Karpas-422 (cell line): ENCODE results near the gene PIGO. TPM values are rescaled to one million over a fixed set of nuclear protein-coding genes. Genes with fewer than 3 reads are reported as not detected.

Experiments used
- DNase-seq: peaks from one replicate; pipeline ENCODE4 v3.0.0-alpha.2; 2015
- H2AFZ ChIP-seq: fragments of 200-600 bp; sonication (generic); 2 replicates; pipeline ENCODE4 v1.6.1; 2014; ENCODE audit warnings: antibody characterized with exemption, low read length, mixed read lengths
- H3K27ac ChIP-seq: fragments of 200-600 bp; sonication (generic); 2 replicates; pipeline ENCODE4 v1.5.1; 2014; ENCODE audit warnings: mild to moderate bottlenecking, low read length, moderate library complexity
- H3K27me3 ChIP-seq: fragments of 200-600 bp; sonication (generic); 2 replicates; pipeline ENCODE4 v1.6.1; 2014; ENCODE audit warnings: low read length, mixed read lengths
- H3K36me3 ChIP-seq: fragments of 200-600 bp; sonication (generic); 2 replicates; pipeline ENCODE4 v1.6.1; 2014; ENCODE audit warnings: low read length, mixed read lengths; ENCODE audit not compliant: insufficient read depth
- H3K4me1 ChIP-seq: fragments of 200-600 bp; sonication (generic); 2 replicates; pipeline ENCODE4 v1.6.1; 2014; ENCODE audit warnings: mild to moderate bottlenecking, low read length, mixed read lengths
- H3K4me2 ChIP-seq: fragments of 200-600 bp; sonication (generic); 2 replicates; pipeline ENCODE4 v1.6.1; 2014; ENCODE audit warnings: low read length, low read depth, mild to moderate bottlenecking; ENCODE audit not compliant: poor library complexity, severe bottlenecking
- H3K4me3 ChIP-seq: fragments of 200-600 bp; sonication (generic); 2 replicates; pipeline ENCODE4 v1.5.1; 2014; ENCODE audit warnings: mild to moderate bottlenecking, antibody characterized with exemption, low read length, mixed read lengths
- H3K79me2 ChIP-seq: fragments of 200-600 bp; sonication (generic); 2 replicates; pipeline ENCODE4 v1.6.1; 2014; ENCODE audit warnings: mild to moderate bottlenecking, low read length, mixed read lengths
- H3K9ac ChIP-seq: fragments of 200-600 bp; sonication (generic); 2 replicates; pipeline ENCODE4 v1.6.0; 2014; ENCODE audit warnings: low read length
- H3K9me2 ChIP-seq: fragments of 200-600 bp; sonication (generic), shearing (Covaris generic); replicated peaks from 2 replicates; pipeline ENCODE4 v1.6.0; 2014; ENCODE audit warnings: mild to moderate bottlenecking, low read length, moderate library complexity; ENCODE audit not compliant: insufficient read depth
- H3K9me3 ChIP-seq: fragments of 300-700, 200-600 bp; sonication (generic); 2 replicates; pipeline ENCODE4 v1.6.1; 2014; ENCODE audit warnings: low read length, mixed read lengths
- H4K20me1 ChIP-seq: fragments of 200-600 bp; sonication (generic); 2 replicates; pipeline ENCODE4 v1.6.1; 2014; ENCODE audit warnings: mild to moderate bottlenecking, antibody characterized with exemption, low read length, low read depth; ENCODE audit not compliant: insufficient read depth
- total RNA-seq: library from RNA; depleted of rRNA; stranded (reverse); fragments of >200 nt; shearing (Covaris generic); gene quantifications from 2 replicates; pipeline ENCODE4 v1.2.3, GENCODE V29; 2014; ENCODE audit warnings: low replicate concordance

Gene PIGO
- total RNA-seq, 1 experiment from 2014 or later: 25.1 TPM

GRCh38 chr9:35108946-35109575 is 12.7 kb upstream of the PIGO start:
- no peaks in the 10 kb centered on the region for H3K9me2 ChIP-seq
- no peaks in the 10 kb centered on the region for H3K79me2 ChIP-seq
- no peaks in the 10 kb centered on the region for H3K27me3 ChIP-seq
- no peaks in the 10 kb centered on the region for H3K36me3 ChIP-seq
- DNase-seq: no peak
- H2AFZ ChIP-seq: no peak overlapping the region
- H3K4me3 ChIP-seq: no peak overlapping the region
- H3K9ac ChIP-seq: no peak overlapping the region
- H3K4me1 ChIP-seq: peaks cover 21% of the 10 kb centered on the region
- H3K27ac ChIP-seq: no peak overlapping the region
- no peaks in the 10 kb centered on the region for H3K9me3 ChIP-seq
- H3K4me2 ChIP-seq: no peak overlapping the region
- H4K20me1 ChIP-seq: peaks cover 10% of the 10 kb centered on the region; the same call in 1 of the 2 replicates

GRCh38 chr9:35108461-35108860 is 12.1 kb upstream of the PIGO start:
- Histone ChIP-seq H3K4me1 (peaks cover 21% of the 10 kb centered on the region), H4K20me1 (peaks cover 10% of the 10 kb centered on the region; the same call in 1 of the 2 replicates), H3K27ac (no peak overlapping the region), H3K9me3 (no peaks in the 10 kb centered on the region), H3K27me3 (no peaks in the 10 kb centered on the region), H3K9me2 (no peaks in the 10 kb centered on the region), H3K36me3 (no peaks in the 10 kb centered on the region), H2AFZ (no peak overlapping the region), H3K79me2 (no peaks in the 10 kb centered on the region), H3K9ac (no peak overlapping the region), H3K4me2 (no peak overlapping the region), H3K4me3 (no peak overlapping the region)
- DNase-seq: no peak

- H2AFZ ChIP-seq: no peak overlapping the region
- no peak for DNase-seq
- peaks cover 10% of the 10 kb centered on the region; the same call in 1 of the 2 replicates for H4K20me1 ChIP-seq
- H3K4me3 ChIP-seq: no peak overlapping the region
- peaks cover 24% of the 10 kb centered on the region for H3K4me1 ChIP-seq
- H3K27me3 ChIP-seq: no peaks in the 10 kb centered on the region
- no peaks in the 10 kb centered on the region for H3K9me2 ChIP-seq
- H3K9me3 ChIP-seq: no peaks in the 10 kb centered on the region
- no peaks in the 10 kb centered on the region for H3K36me3 ChIP-seq
- no peak overlapping the region for H3K27ac ChIP-seq
- H3K4me2 ChIP-seq: no peak overlapping the region
- H3K9ac ChIP-seq: no peak overlapping the region
- H3K79me2 ChIP-seq: peaks cover 3% of the 10 kb centered on the region
Observed at GRCh38 chr9:35107297-35108290, 11.2 kb upstream of the PIGO start.

- Histone ChIP-seq H3K4me2 (no peak overlapping the region), H3K9me3 (no peaks in the 10 kb centered on the region), H3K79me2 (peaks cover 16% of the 10 kb centered on the region), H3K9me2 (no peaks in the 10 kb centered on the region), H3K4me3 (no peak overlapping the region), H3K27ac (no peak overlapping the region), H4K20me1 (peaks cover 10% of the 10 kb centered on the region; the same call in 1 of the 2 replicates), H2AFZ (no peak overlapping the region), H3K4me1 (peaks cover 27% of the 10 kb centered on the region), H3K9ac (no peak overlapping the region), H3K27me3 (no peaks in the 10 kb centered on the region), H3K36me3 (no peaks in the 10 kb centered on the region)
- DNase-seq: no peak
Observed at GRCh38 chr9:35106343-35106730, 9.9 kb upstream of the PIGO start.

GRCh38 chr9:35105571-35106342 is 9.4 kb upstream of the PIGO start:
- Histone ChIP-seq H3K79me2 (peaks cover 21% of the 10 kb centered on the region), H4K20me1 (peaks cover 9% of the 10 kb centered on the region; the same call in 1 of the 2 replicates), H3K9me3 (no peaks in the 10 kb centered on the region), H3K36me3 (no peaks in the 10 kb centered on the region; the same call in 1 of the 2 replicates), H3K4me1 (peaks cover 24% of the 10 kb centered on the region), H3K4me2 (no peak overlapping the region), H3K27ac (no peak overlapping the region), H3K9ac (no peak overlapping the region), H2AFZ (no peak overlapping the region), H3K27me3 (no peaks in the 10 kb centered on the region), H3K9me2 (no peaks in the 10 kb centered on the region), H3K4me3 (no peak overlapping the region)
- no peak for DNase-seq

- no peak overlapping the region for H3K4me3 ChIP-seq
- H3K79me2 ChIP-seq: peaks cover 21% of the 10 kb centered on the region
- H3K9ac ChIP-seq: no peak overlapping the region
- H3K9me2 ChIP-seq: no peaks in the 10 kb centered on the region
- no peak overlapping the region for H3K27ac ChIP-seq
- H3K4me2 ChIP-seq: no peak overlapping the region
- no peaks in the 10 kb centered on the region for H3K27me3 ChIP-seq
- peaks cover 21% of the 10 kb centered on the region for H3K4me1 ChIP-seq
- H3K9me3 ChIP-seq: no peaks in the 10 kb centered on the region
- peaks cover 2% of the 10 kb centered on the region; the same call in 1 of the 2 replicates for H3K36me3 ChIP-seq
- peaks cover 3% of the 10 kb centered on the region; the same call in 1 of the 2 replicates for H4K20me1 ChIP-seq
- DNase-seq: no peak
- no peak overlapping the region for H2AFZ ChIP-seq
Observed at GRCh38 chr9:35105126-35105525, 8.7 kb upstream of the PIGO start.

GRCh38 chr9:35104586-35104985 is 8.2 kb upstream of the PIGO start:
- Histone ChIP-seq H2AFZ (no peak overlapping the region), H4K20me1 (no peaks in the 10 kb centered on the region), H3K27ac (no peak overlapping the region), H3K79me2 (peaks cover 21% of the 10 kb centered on the region), H3K27me3 (no peaks in the 10 kb centered on the region), H3K4me1 (peaks cover 21% of the 10 kb centered on the region), H3K4me2 (no peak overlapping the region), H3K36me3 (peaks cover 4% of the 10 kb centered on the region; the same call in 1 of the 2 replicates), H3K9me3 (no peaks in the 10 kb centered on the region), H3K4me3 (no peak overlapping the region), H3K9me2 (no peaks in the 10 kb centered on the region), H3K9ac (no peak overlapping the region)
- DNase-seq: no peak
